ENCODE data around the gene IAH1. TPM values are rescaled to one million over a fixed set of nuclear protein-coding genes. Genes with fewer than 3 reads are reported as not detected.

Gene IAH1
- polyA plus RNA-seq (ENCODE audit: insufficient read depth in 1 of 5, insufficient read length in 5 of 5, low replicate concordance in 1 of 5) = 10 to 100 TPM; 49.1 to 60.6 (median 55.2) TPM
- long read RNA-seq, donor 1, transcript IAH1-215 (6 exons, 1,266 nt) = major isoform, 30 of 38 reads
- long read RNA-seq, donor 1, partial matches to known transcripts = 0 of 38 reads
- long read RNA-seq, donor 1, other reads (novel, unspliced or antisense) = 0 of 38 reads
- long read RNA-seq, donor 2, transcript IAH1-215 (6 exons, 1,266 nt) = major isoform, 17 of 17 reads
- long read RNA-seq, donor 2, partial matches to known transcripts = 0 of 17 reads
- long read RNA-seq, donor 2, other reads (novel, unspliced or antisense) = 0 of 17 reads
- long read RNA-seq, donor 3, transcript IAH1-215 (6 exons, 1,266 nt) = major isoform, 14 of 16 reads
- long read RNA-seq, donor 3, partial matches to known transcripts = 0 of 16 reads
- long read RNA-seq, donor 3, other reads (novel, unspliced or antisense) = 0 of 16 reads
- long read RNA-seq, donor 4, transcript IAH1-215 (6 exons, 1,266 nt) = major isoform, 13 of 13 reads
- long read RNA-seq, donor 4, partial matches to known transcripts = 0 of 13 reads
- long read RNA-seq, donor 4, other reads (novel, unspliced or antisense) = 0 of 13 reads
- long read RNA-seq, donor 5, transcript IAH1-215 (6 exons, 1,266 nt) = major isoform, 30 of 48 reads
- long read RNA-seq, donor 5, transcript IAH1-202 (5 exons, 2,137 nt) = minor isoform, 6 of 48 reads
- long read RNA-seq, donor 5, partial matches to known transcripts = 10 of 48 reads
- long read RNA-seq, donor 5, other reads (novel, unspliced or antisense) = 0 of 48 reads
- long read RNA-seq, donor 6, transcript IAH1-215 (6 exons, 1,266 nt) = major isoform, 25 of 148 reads
- long read RNA-seq, donor 6, partial matches to known transcripts = 116 of 148 reads
- long read RNA-seq, donor 6, other reads (novel, unspliced or antisense) = 0 of 148 reads
- long read RNA-seq, donor 7, transcript IAH1-215 (6 exons, 1,266 nt) = major isoform, 6 of 57 reads
- long read RNA-seq, donor 7, partial matches to known transcripts = 49 of 57 reads
- long read RNA-seq, donor 7, other reads (novel, unspliced or antisense) = 0 of 57 reads
- long read RNA-seq, donor 8, transcript IAH1-215 (6 exons, 1,266 nt) = major isoform, 10 of 21 reads
- long read RNA-seq, donor 8, partial matches to known transcripts = 8 of 21 reads
- long read RNA-seq, donor 8, other reads (novel, unspliced or antisense) = 0 of 21 reads

- peak; percentile 50 to 70 for DNase-seq
Observed at GRCh38 chr2:9474361-9475057, at the start of gene IAH1. TSS of gene IAH1 (plus strand) at chr2:9474551. CDS start at chr2:9474567, 16 bp downstream.

- DNase-seq = no peak
Observed at GRCh38 chr2:9428965-9429577, 45.3 kb upstream of the IAH1 start.

- no peak for DNase-seq
Observed at GRCh38 chr2:9430316-9431293, 43.7 kb upstream of the IAH1 start.

DNA sequence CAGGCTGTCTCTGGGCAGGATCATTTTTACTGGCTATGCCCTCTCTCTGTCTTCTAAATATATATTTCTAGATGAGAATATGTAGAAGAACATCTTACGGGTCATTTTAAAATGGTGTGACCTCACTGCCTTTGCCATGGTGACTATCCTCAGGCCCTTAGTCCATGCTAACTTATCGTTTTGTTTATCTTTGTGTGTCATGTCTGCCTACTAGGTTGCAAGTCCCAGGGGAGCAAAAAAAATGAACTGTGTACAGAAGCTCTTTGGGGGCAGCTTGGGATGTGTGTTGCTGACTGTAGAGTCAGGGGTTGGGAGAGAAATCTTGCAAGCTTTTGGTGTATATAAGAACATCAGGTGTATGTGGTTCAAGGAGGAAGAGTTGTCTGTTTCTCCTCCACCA is 39.9 kb upstream of the IAH1 start:
- DNase-seq = no peak

GRCh38 chr2:9439536-9439935 is 34.8 kb upstream of the IAH1 start:
- no peak for DNase-seq

DNA sequence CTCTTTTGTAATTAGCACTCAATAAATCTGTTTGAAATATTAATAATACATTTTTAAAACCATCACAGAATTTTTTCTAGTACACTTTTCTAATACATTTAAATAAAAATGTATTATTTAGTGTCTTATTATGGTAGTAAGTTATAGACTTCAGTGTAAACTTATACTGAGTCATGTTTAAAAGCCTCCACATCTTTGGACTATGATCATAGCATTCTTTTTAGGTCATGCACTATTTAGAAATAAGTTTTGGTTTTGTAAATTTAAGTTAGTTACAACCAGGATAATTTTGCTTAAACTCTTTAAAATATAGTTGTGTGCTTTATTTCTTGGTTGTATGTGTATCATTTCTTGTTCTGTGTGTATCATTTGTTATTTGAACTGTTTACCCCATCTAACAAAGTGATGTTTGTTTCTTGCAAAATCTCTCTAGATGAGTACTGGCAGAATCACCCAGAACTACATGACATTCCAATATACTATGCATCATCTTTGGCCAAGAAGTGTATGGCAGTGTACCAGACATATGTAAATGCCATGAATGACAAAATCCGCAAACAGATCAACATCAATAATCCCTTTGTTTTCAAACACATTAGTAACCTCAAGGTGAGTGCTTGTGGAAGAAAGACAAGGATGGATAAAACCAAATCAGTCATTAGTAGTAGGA is 34.2 kb upstream of the IAH1 start:
- no peak for DNase-seq

GRCh38 chr2:9441556-9441955 is 32.8 kb upstream of the IAH1 start:
- no peak for DNase-seq

DNA sequence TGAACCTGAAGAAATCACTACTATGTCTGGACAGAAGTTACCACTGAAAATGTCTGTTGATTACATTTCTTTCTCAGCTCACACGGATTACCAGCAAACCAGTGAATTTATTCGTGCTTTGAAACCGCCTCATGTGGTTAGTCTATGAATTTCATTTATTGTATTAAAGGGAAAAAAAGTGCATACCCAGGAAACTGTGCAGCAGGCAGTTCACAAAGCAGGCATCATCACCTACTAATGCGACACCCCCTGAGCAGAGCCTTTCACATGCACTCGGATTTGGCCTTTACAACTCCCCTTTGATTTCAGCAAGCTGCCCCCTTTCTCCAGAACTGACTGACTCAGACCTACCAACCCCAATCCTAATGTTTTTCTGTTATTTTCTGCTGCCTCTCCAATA is 30.8 kb upstream of the IAH1 start:
- DNase-seq = no peak

GRCh38 chr2:9445089-9445488 is 29.3 kb upstream of the IAH1 start:
- DNase-seq = no peak

- DNase-seq = no peak
Observed at GRCh38 chr2:9451231-9451630, 23.1 kb upstream of the IAH1 start.

DNA sequence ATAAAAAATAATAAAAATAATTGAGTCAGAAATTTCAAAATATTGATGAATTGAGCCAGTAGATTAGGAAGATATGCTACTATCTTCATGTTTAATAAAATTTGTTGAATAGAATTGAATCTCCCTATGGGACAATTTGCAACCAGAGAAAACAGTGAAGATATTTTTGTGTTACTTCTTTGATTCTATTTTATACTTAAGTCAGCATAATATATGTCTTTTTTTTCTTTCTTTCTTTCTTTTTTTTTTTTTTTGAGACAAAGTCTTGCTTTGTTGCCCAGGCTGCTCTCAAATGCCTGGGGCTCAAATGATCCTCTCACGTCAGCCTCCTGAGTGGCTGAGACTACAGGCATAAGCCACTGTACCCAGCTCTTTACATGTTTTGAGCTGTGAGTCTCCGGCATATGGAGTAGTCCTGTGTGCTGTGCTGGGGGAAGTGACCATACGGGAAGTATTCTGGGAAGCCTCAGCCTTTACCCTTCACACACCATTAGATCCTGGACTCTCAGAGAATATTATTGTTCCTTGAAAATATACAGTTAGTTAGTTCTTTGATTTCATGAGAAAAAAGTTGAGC is 13.8 kb upstream of the IAH1 start:
- no peak for DNase-seq

DNA sequence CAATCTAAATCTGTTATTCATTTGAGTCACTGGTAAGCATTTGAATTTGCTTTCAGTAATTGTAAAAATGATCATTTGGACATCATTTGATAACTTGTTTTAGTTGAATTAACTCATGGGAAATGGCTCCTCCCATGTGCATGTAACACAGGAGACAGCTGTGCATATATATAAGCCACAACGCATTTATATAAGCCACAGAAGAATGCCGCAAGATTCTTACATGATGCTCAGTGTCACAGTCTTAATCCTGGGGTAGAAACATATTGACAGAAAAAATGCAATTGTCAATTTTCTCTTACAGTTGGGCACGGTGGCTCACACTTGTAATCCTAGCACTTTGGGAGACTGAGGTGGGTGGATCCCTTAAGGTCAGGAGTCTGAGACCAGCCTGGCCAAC is 13.3 kb upstream of the IAH1 start:
- DNase-seq = no peak

- DNase-seq = no peak
Observed at GRCh38 chr2:9462313-9462712, 12.0 kb upstream of the IAH1 start.

DNA sequence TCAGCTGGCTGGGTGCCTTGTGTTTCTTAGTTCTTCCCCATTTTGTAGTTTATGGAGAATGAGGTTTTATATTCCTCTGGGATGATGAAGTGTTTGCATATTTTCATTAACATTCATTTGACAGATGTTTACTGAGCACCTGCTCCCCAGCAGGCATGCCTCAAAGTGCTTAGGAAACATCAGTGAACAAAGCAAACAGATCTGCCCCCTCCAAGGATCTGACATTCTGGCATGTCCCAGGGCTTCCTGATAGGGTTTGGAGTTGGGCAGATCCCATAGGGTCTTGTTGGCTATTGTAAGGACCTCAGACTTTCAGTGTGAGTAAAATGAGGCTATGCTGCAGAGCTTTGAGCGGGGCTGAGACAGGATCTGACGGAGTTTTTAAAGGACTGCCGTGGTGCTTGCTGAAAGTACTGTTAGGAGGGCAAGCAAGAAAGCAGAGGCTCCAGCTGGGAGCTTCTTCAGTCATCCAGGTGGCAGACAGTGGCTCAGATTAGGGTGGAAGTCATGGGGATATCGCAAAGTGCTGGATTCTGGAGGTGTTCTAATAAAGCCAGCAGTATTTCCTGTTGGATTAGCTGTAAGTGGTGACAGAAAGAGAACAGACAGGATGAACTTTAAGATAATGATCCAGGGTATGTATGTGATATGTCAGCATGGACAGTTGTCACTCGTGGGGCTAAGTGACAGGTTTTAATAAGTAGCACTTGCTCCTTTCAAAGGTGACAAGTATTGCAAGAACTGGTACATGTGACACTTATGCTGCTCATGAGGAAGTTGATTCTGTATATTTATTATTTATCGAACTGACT is 11.3 kb upstream of the IAH1 start:
- DNase-seq = no peak

DNA sequence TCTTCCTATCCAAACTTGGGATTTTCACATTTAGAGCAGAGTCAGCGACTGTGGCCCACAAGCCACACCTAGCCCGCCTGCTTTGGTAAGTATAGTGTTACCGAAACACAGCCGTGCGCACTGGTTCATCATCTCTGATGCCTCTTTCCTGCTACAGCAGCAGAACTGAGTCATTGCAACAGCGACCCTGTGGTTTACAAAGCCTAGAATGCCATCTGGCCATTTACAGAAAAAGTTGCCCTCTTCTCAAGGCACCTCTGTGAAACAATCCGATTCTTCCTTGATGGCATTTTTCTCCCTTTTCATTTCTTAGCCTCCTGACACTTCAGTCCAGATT is 10.7 kb upstream of the IAH1 start:
- no peak for DNase-seq

DNA sequence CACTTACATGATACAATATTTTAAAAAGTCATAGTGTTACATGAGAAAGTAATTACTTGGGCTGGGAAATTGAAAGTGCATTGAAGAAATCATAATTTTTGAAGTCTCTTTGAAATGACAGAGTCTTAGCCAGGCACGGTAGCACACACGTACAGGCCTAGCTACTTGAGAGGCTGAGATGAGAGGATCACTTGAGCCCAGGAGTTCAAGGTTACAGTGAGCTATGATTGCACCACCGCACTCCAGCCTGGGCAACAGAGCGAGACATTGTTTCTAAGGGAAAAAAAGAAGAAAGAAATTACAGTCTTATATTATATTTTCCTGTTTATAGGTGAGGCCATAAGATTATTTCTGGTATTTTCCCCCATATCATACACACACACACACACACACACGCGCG is 9.2 kb upstream of the IAH1 start:
- no peak for DNase-seq

DNA sequence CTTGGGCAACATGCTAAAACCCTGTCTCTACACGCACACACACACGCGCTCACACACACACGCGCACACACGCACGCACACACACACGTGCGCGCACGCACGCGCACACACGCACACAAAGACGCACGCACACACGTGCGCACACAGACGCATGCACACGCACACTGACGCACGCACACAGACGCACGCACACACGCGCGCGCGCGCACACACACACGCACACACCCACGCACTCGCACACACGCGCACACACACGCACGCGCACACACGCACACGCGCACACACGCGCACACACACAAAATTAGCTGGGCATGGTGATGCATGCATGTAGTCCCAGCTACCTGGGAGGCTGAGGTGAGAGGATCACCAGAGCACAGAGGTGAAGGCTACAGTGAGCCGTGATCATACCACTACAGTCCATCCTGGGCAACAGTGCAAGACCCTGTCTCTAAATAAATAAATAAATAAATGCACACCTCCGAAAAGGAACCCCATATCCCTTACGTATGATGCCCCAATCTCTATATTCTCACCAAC is 8.1 kb upstream of the IAH1 start:
- no peak for DNase-seq

GRCh38 chr2:9467687-9468086 is 6.7 kb upstream of the IAH1 start:
- no peak for DNase-seq
